Activated T-cell treated with anti-CD3 and anti-CD28 coated beads for 48 hours (primary cell): ENCODE data around the gene RAB14.
A peak's percentile ranks its signal among the peaks of the same experiment; 100 is the strongest.

Experiments used
- DNase-seq: peaks from one replicate; pipeline ENCODE4 v3.0.0-alpha.2; 2020; ENCODE audit warnings: low read depth

RAB14 gene

GRCh38 chr9:121201738-121202533 lies at the start of gene RAB14:
Gene RAB14, minus strand, starts transcription at chr9:121201869. Its CDS starts 8,457 bp downstream, at chr9:121193412.
- DNase-seq: peak; percentile 100

- no peak for DNase-seq
Measured at GRCh38 chr9:121249563-121249962, 47.9 kb upstream of the RAB14 start.

- DNase-seq: no peak
Measured at GRCh38 chr9:121246821-121247561, 45.3 kb upstream of the RAB14 start.

GRCh38 chr9:121242959-121243346 lies 41.3 kb upstream of the RAB14 start:
- DNase-seq: no peak

- DNase-seq: no peak
Measured at GRCh38 chr9:121242219-121242958, 40.7 kb upstream of the RAB14 start.

- DNase-seq: no peak
Measured at GRCh38 chr9:121240472-121241135, 38.9 kb upstream of the RAB14 start.

GRCh38 chr9:121239851-121240250 lies 38.2 kb upstream of the RAB14 start:
- no peak for DNase-seq

- no peak for DNase-seq
Measured at GRCh38 chr9:121239071-121239470, 37.4 kb upstream of the RAB14 start.

- DNase-seq: no peak
Measured at GRCh38 chr9:121237916-121238315, 36.2 kb upstream of the RAB14 start.

- no peak for DNase-seq
Measured at GRCh38 chr9:121235512-121235911, 33.8 kb upstream of the RAB14 start.

- no peak for DNase-seq
Measured at GRCh38 chr9:121234832-121235161, 33.1 kb upstream of the RAB14 start.

- DNase-seq: no peak
Measured at GRCh38 chr9:121233906-121234831, 32.5 kb upstream of the RAB14 start.

GRCh38 chr9:121232251-121232650 lies 30.6 kb upstream of the RAB14 start:
- no peak for DNase-seq

GRCh38 chr9:121230256-121230655 lies 28.6 kb upstream of the RAB14 start:
- DNase-seq: no peak

GRCh38 chr9:121227862-121228261 lies 26.2 kb upstream of the RAB14 start:
- no peak for DNase-seq

- no peak for DNase-seq
Measured at GRCh38 chr9:121226175-121226574, 24.5 kb upstream of the RAB14 start.

GRCh38 chr9:121225240-121225639 lies 23.6 kb upstream of the RAB14 start:
- DNase-seq: no peak

GRCh38 chr9:121222524-121223171 lies 21.0 kb upstream of the RAB14 start:
- DNase-seq: no peak

- DNase-seq: no peak
Measured at GRCh38 chr9:121221664-121222055, 20.0 kb upstream of the RAB14 start.

GRCh38 chr9:121220996-121221663 lies 19.5 kb upstream of the RAB14 start:
- DNase-seq: no peak
